H9 (cell line): ENCODE measurements around the gene TMPRSS2. TPM values are rescaled to one million over a fixed set of nuclear protein-coding genes. Genes with fewer than 3 reads are reported as not detected.

ENCODE experiments used
- DNase-seq: peaks from one replicate; pipeline ENCODE4 v3.0.0-alpha.2; 2017
- H2AFZ ChIP-seq: one replicate; pipeline ENCODE4 v1.6.1; 2013; ENCODE audit warnings: mild to moderate bottlenecking, low read length, control low read depth, moderate library complexity
- H2AK5ac ChIP-seq: 2 replicates; pipeline ENCODE4 v1.6.1; 2013; ENCODE audit warnings: low read length, control low read depth, mixed read lengths; ENCODE audit not compliant: insufficient read length
- H2BK120ac ChIP-seq: one replicate; pipeline ENCODE4 v1.6.1; 2013; ENCODE audit warnings: low read depth, mild to moderate bottlenecking, low read length, control low read depth, inconsistent platforms; ENCODE audit not compliant: poor library complexity, severe bottlenecking
- H2BK12ac ChIP-seq: 2 replicates; pipeline ENCODE4 v1.6.1; 2013; ENCODE audit warnings: low read length, control low read depth, mixed read lengths, low read depth; ENCODE audit not compliant: insufficient read length
- H2BK15ac ChIP-seq: 2 replicates; pipeline ENCODE4 v1.6.1; 2013; ENCODE audit warnings: low read depth, low read length, control low read depth
- H2BK20ac ChIP-seq: one replicate; pipeline ENCODE4 v1.6.1; 2013; ENCODE audit warnings: low read depth, mild to moderate bottlenecking, low read length, control low read depth, inconsistent platforms; ENCODE audit not compliant: poor library complexity, severe bottlenecking
- H2BK5ac ChIP-seq: 2 replicates; pipeline ENCODE4 v1.6.1; 2013; ENCODE audit warnings: low read length, control low read depth, mixed read lengths; ENCODE audit not compliant: insufficient read length
- H3K14ac ChIP-seq: 2 replicates; pipeline ENCODE4 v1.6.1; 2013; ENCODE audit warnings: low read length, control low read depth; ENCODE audit not compliant: insufficient read depth
- H3K18ac ChIP-seq: 2 replicates; pipeline ENCODE4 v1.6.1; 2013; ENCODE audit warnings: low read depth, mild to moderate bottlenecking, mixed read lengths, low read length, control low read depth; ENCODE audit not compliant: insufficient read length
- H3K23ac ChIP-seq: 2 replicates; pipeline ENCODE4 v1.6.1; 2013; ENCODE audit warnings: low read length, control low read depth, mixed read lengths, low read depth; ENCODE audit not compliant: insufficient read length
- H3K23me2 ChIP-seq: 2 replicates; pipeline ENCODE4 v1.6.1; 2013; ENCODE audit warnings: low read depth, mild to moderate bottlenecking, mixed read lengths, low read length, control low read depth; ENCODE audit not compliant: insufficient read length, poor library complexity, severe bottlenecking
- H3K27ac ChIP-seq: 2 replicates; pipeline ENCODE4 v1.5.1; 2013; ENCODE audit warnings: low read length, control low read depth, mixed read lengths, low read depth; ENCODE audit not compliant: insufficient read length
- H3K27me3 ChIP-seq: 2 replicates; pipeline ENCODE4 v1.6.1; 2013; ENCODE audit warnings: low read length, control low read depth, inconsistent platforms; ENCODE audit not compliant: insufficient read depth
- H3K4ac ChIP-seq: 2 replicates; pipeline ENCODE4 v1.6.1; 2013; ENCODE audit warnings: low read depth, mild to moderate bottlenecking, control low read depth, inconsistent platforms, low read length, moderate library complexity
- H3K4me1 ChIP-seq: 2 replicates; pipeline ENCODE4 v1.6.1; 2013; ENCODE audit warnings: low read length, control low read depth, inconsistent platforms; ENCODE audit not compliant: insufficient read depth
- H3K4me2 ChIP-seq: 2 replicates; pipeline ENCODE4 v1.6.1; 2013; ENCODE audit warnings: low read length, control low read depth, mixed read lengths; ENCODE audit not compliant: insufficient read length, insufficient read depth
- H3K56ac ChIP-seq: 2 replicates; pipeline ENCODE4 v1.6.1; 2013; ENCODE audit warnings: low read depth, mild to moderate bottlenecking, mixed read lengths, low read length, control low read depth; ENCODE audit not compliant: insufficient read length
- H3K79me1 ChIP-seq: 2 replicates; pipeline ENCODE4 v1.6.1; 2013; ENCODE audit warnings: low read depth, mild to moderate bottlenecking, moderate library complexity, low read length, control low read depth, inconsistent platforms; ENCODE audit not compliant: insufficient read depth, poor library complexity, severe bottlenecking
- H3K79me2 ChIP-seq: 2 replicates; pipeline ENCODE4 v1.6.1; 2013; ENCODE audit warnings: low read length, control low read depth, inconsistent platforms; ENCODE audit not compliant: insufficient read depth
- H3K9ac ChIP-seq: 2 replicates; pipeline ENCODE4 v1.6.1; 2013; ENCODE audit warnings: low read length, control low read depth, mixed read lengths; ENCODE audit not compliant: insufficient read length; ENCODE audit errors: extremely low read depth
- H3K9me3 ChIP-seq: one replicate; pipeline ENCODE4 v1.6.1; 2013; ENCODE audit warnings: low read depth, low read length, inconsistent platforms; ENCODE audit not compliant: control insufficient read depth
- H3T11ph ChIP-seq: one replicate; pipeline ENCODE4 v1.6.1; 2013; ENCODE audit warnings: mild to moderate bottlenecking, low read length, control low read depth, inconsistent platforms
- H4K20me1 ChIP-seq: one replicate; pipeline ENCODE4 v1.6.1; 2013; ENCODE audit not compliant: control insufficient read depth, insufficient read length, insufficient read depth
- H4K5ac ChIP-seq: 2 replicates; pipeline ENCODE4 v1.6.1; 2013; ENCODE audit warnings: low read depth, mild to moderate bottlenecking, mixed read lengths, low read length, control low read depth; ENCODE audit not compliant: insufficient read length
- H4K8ac ChIP-seq: replicated peaks from 2 replicates; pipeline ENCODE4 v1.6.1; 2013; ENCODE audit warnings: low read length, control low read depth, mixed read lengths, low read depth; ENCODE audit not compliant: insufficient read length
- H4K91ac ChIP-seq: 2 replicates; pipeline ENCODE4 v1.6.1; 2013; ENCODE audit warnings: low read depth, mild to moderate bottlenecking, moderate library complexity, mixed read lengths, low read length, control low read depth; ENCODE audit not compliant: insufficient read length
- H3K27ac Mint-ChIP-seq, 3 experiments: 2 replicates in 2 of 3; 3 replicates in 1 of 3; pipeline ENCODE4 v1.8.0; 2020 to 2021; ENCODE audit warnings: mixed read lengths in 3 of 3, mild to moderate bottlenecking in 1 of 3, moderate library complexity in 1 of 3
- H3K27me3 Mint-ChIP-seq: 2 replicates; pipeline ENCODE4 v1.8.0; 2021; ENCODE audit warnings: low read depth, mild to moderate bottlenecking, moderate library complexity, mixed read lengths
- H3K36me3 Mint-ChIP-seq, 3 experiments: 2 replicates in 2 of 3; 3 replicates in 1 of 3; pipeline ENCODE4 v1.8.0; 2020 to 2021; ENCODE audit warnings: low read depth in 3 of 3, mixed read lengths in 3 of 3; ENCODE audit not compliant: insufficient read depth in 1 of 3
- H3K4me1 Mint-ChIP-seq, 2 experiments: 2 replicates each; pipeline ENCODE4 v1.8.0; 2020; ENCODE audit warnings: mixed read lengths in 2 of 2
- H3K4me3 Mint-ChIP-seq, 2 experiments: 2 replicates in 1 of 2; 3 replicates in 1 of 2; pipeline ENCODE4 v1.8.0; 2020 to 2021; ENCODE audit warnings: mild to moderate bottlenecking in 2 of 2, mixed read lengths in 2 of 2, moderate library complexity in 1 of 2
- H3K9me3 Mint-ChIP-seq, 2 experiments: 2 replicates in 1 of 2; 3 replicates in 1 of 2; pipeline ENCODE4 v1.8.0; 2020; ENCODE audit warnings: mild to moderate bottlenecking in 2 of 2, mixed read lengths in 2 of 2, moderate library complexity in 1 of 2
- WGBS: extraction: QIAGEN DNeasy Blood & Tissue Kit; methylation state at CpG from one replicate; pipeline ENCODE4 v1.1.7; 2013; ENCODE audit warnings: missing lambda C conversion rate, low lambda C conversion rate, mixed read lengths; ENCODE audit not compliant: insufficient read length; ENCODE audit errors: extremely low coverage; 5-methylcytosine and 5-hydroxymethylcytosine counted together
- total RNA-seq: library from RNA; stranded (reverse); gene quantifications from 2 replicates; pipeline ENCODE4 v1.2.1, GENCODE V29; 2021
- TF ChIP-seq, protein P1 (sequence below): fragments of 200-600 bp; sonication (generic); conservative IDR thresholded peaks from 3 replicates; pipeline ENCODE4 v1.8.0; 2021; ENCODE audit warnings: antibody characterized with exemption, mild to moderate bottlenecking

The TMPRSS2 gene
- total RNA-seq, 1 experiment from 2014 or later, result 12.1 TPM

DNA sequence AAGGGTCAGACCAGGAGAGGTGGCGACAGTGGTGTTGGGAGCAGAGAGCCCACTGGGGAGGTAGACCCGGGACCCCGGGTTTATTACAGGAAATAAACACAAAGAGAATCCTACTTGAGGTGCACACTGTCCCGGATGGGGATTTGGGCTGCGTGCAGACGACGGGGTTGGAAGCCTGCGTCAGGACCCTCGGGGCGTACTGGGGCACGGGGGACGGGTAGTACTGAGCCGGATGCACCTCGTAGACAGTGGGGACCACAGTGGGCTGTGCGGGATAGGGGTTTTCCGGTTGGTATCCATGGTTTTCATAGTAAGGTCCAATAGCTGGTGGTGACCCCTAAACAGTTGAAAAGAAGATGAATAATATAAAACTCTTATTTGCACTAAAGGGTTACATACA is 13.7 kb downstream of the TMPRSS2 start:
- H3K4me3 Mint-ChIP-seq, result no peak overlapping the region

More for the DNA sequence above, 13.7 kb downstream of the TMPRSS2 start:
- Histone ChIP-seq H2AK5ac (no peak overlapping the region), H3K27me3 (no peaks in the 10 kb centered on the region), H4K91ac (no peak overlapping the region), H4K5ac (no peak overlapping the region), H2AFZ (no peak overlapping the region), H3K23ac (no peak overlapping the region), H2BK12ac (no peak overlapping the region), H3K9ac (no peak overlapping the region), H3K27ac (no peak overlapping the region), H2BK120ac (no peak overlapping the region), H2BK15ac (no peak overlapping the region), H3K79me2 (no peaks in the 10 kb centered on the region), H3K4me1 (no peaks in the 10 kb centered on the region; the same call in 1 of the 2 replicates), H3K79me1 (no peaks in the 10 kb centered on the region), H2BK5ac (no peak overlapping the region), H4K20me1 (no peaks in the 10 kb centered on the region), H2BK20ac (no peak overlapping the region), H3T11ph (no peak overlapping the region), H3K56ac (no peak overlapping the region), H3K4ac (no peak overlapping the region), H3K18ac (no peak overlapping the region), H3K9me3 (no peaks in the 10 kb centered on the region), H3K14ac (no peak overlapping the region), H4K8ac (no peak overlapping the region), H3K23me2 (no peaks in the 10 kb centered on the region), H3K4me2 (no peak overlapping the region)
- Mint-ChIP-seq H3K27ac (peak overlapping the region in 1 of 3 experiments; percentile 82; a peak in 2 of 7 replicates), H3K4me1 (peaks cover 12 to 18% of the 10 kb centered on the region in 2 experiments), H3K27me3 (no peaks in the 10 kb centered on the region), H3K9me3 (no peaks in the 10 kb centered on the region), H3K36me3 (peaks cover 0 to 27% (median 18%) of the 10 kb centered on the region in 3 experiments; a peak in 4 of 7 replicates)
- TF ChIP-seq, protein P1, sequence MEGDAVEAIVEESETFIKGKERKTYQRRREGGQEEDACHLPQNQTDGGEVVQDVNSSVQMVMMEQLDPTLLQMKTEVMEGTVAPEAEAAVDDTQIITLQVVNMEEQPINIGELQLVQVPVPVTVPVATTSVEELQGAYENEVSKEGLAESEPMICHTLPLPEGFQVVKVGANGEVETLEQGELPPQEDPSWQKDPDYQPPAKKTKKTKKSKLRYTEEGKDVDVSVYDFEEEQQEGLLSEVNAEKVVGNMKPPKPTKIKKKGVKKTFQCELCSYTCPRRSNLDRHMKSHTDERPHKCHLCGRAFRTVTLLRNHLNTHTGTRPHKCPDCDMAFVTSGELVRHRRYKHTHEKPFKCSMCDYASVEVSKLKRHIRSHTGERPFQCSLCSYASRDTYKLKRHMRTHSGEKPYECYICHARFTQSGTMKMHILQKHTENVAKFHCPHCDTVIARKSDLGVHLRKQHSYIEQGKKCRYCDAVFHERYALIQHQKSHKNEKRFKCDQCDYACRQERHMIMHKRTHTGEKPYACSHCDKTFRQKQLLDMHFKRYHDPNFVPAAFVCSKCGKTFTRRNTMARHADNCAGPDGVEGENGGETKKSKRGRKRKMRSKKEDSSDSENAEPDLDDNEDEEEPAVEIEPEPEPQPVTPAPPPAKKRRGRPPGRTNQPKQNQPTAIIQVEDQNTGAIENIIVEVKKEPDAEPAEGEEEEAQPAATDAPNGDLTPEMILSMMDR, result no peak
- DNase-seq, result no peak
- no CpG with 5 or more reads among the region's 16 CpGs for WGBS
